HepG2 (cell line): ENCODE data around the gene SEZ6. TPM values are rescaled to one million over a fixed set of nuclear protein-coding genes. Genes with fewer than 3 reads are reported as not detected.

ENCODE experiments used
- ARNT2 ChIP-seq: sonication (generic); formaldehyde crosslinking; IDR thresholded peaks from 2 replicates; pipeline ENCODE4 v1.8.0; 2022; ENCODE audit warnings: mild to moderate bottlenecking, low read depth, missing genetic modification reagents, moderate library complexity
- CBX1 ChIP-seq: IDR thresholded peaks from one replicate; pipeline ENCODE4 v1.6.1; 2016; ENCODE audit warnings: antibody characterized with exemption, low read depth
- DMAP1 ChIP-seq: IDR thresholded peaks from 2 replicates; pipeline ENCODE4 v1.6.1; 2016
- ESRRA ChIP-seq: sonication (generic); formaldehyde crosslinking; IDR thresholded peaks from 2 replicates; pipeline ENCODE4 v1.5.1; 2020; ENCODE audit warnings: mild to moderate bottlenecking, low read depth, missing genetic modification reagents
- GTF3A ChIP-seq: sonication (generic); formaldehyde crosslinking; conservative IDR thresholded peaks from 2 replicates; pipeline ENCODE4 v1.4.0; 2020; ENCODE audit warnings: mild to moderate bottlenecking, missing genetic modification reagents
- HMGA1 ChIP-seq: sonication (generic); formaldehyde crosslinking; conservative IDR thresholded peaks from 2 replicates; pipeline ENCODE4 v1.4.0; 2020; ENCODE audit warnings: missing genetic modification reagents
- NR2F1 ChIP-seq, 2 experiments: fragments of 450-650 bp in 1 of 2; formaldehyde crosslinking in 1 of 2; IDR thresholded peaks; 2 replicates each; pipeline versions ENCODE4 v1.5.0 to v1.6.1; 2016 to 2020; ENCODE audit warnings: mild to moderate bottlenecking in 1 of 2, missing compliant biosample characterization in 1 of 2, missing genetic modification reagents in 1 of 2, moderate library complexity in 1 of 2
- TEF ChIP-seq: sonication (generic); formaldehyde crosslinking; IDR thresholded peaks from 2 replicates; pipeline ENCODE4 v1.5.0; 2020; ENCODE audit warnings: missing genetic modification reagents
- TFAP4 ChIP-seq: sonication (generic); IDR thresholded peaks from 2 replicates; pipeline ENCODE4 v1.6.1; 2016; ENCODE audit warnings: low read depth, borderline replicate concordance
- XBP1 ChIP-seq: sonication (generic); formaldehyde crosslinking; IDR thresholded peaks from 2 replicates; pipeline ENCODE4 v1.5.0; 2020; ENCODE audit warnings: missing genetic modification reagents
- ZFAT ChIP-seq: sonication (generic); formaldehyde crosslinking; conservative IDR thresholded peaks from 2 replicates; pipeline ENCODE4 v1.8.1; 2023; ENCODE audit warnings: missing genetic modification reagents, inconsistent platforms
- ZFP36L2 ChIP-seq: sonication (generic); formaldehyde crosslinking; IDR thresholded peaks from 2 replicates; pipeline ENCODE4 v1.4.0; 2020; ENCODE audit warnings: missing genetic modification reagents
- ZFP82 ChIP-seq: sonication (generic); formaldehyde crosslinking; IDR thresholded peaks from 2 replicates; pipeline ENCODE4 v1.5.1; 2020; ENCODE audit warnings: mild to moderate bottlenecking, missing genetic modification reagents, borderline replicate concordance
- ZMYM4 ChIP-seq: sonication (generic); formaldehyde crosslinking; IDR thresholded peaks from 2 replicates; pipeline ENCODE4 v1.8.1; 2023; ENCODE audit warnings: mild to moderate bottlenecking, missing genetic modification reagents
- ZNF3 ChIP-seq: IDR thresholded peaks from 2 replicates; pipeline ENCODE4 v1.7.0; 2017; ENCODE audit warnings: inconsistent platforms
- ZNF567 ChIP-seq: sonication (generic); formaldehyde crosslinking; IDR thresholded peaks from 2 replicates; pipeline ENCODE4 v1.8.1; 2023; ENCODE audit warnings: mild to moderate bottlenecking, missing genetic modification reagents, borderline replicate concordance
- ZNF879 ChIP-seq: sonication (generic); formaldehyde crosslinking; IDR thresholded peaks from 2 replicates; pipeline ENCODE4 v1.8.1; 2023; ENCODE audit warnings: missing genetic modification reagents
- ZSCAN30 ChIP-seq: sonication (generic); formaldehyde crosslinking; IDR thresholded peaks from 2 replicates; pipeline ENCODE4 v1.5.0; 2020; ENCODE audit warnings: mild to moderate bottlenecking, missing genetic modification reagents
- polyA plus RNA-seq, 8 experiments: library from polyadenylated mRNA; depleted of rRNA in 3 of 8; stranded (reverse) in 7 of 8; unstranded in 1 of 8; fragments of >200 nt; fragmentation: Illumina TruSeq in 4 of 8; extraction: Trizol in 4 of 8; gene quantifications; 2 replicates each; pipeline versions ENCODE4 v1.2.1 to v1.2.3, GENCODE V29; 2011 to 2016; ENCODE audit warnings: low read depth in 4 of 8, missing spikeins in 1 of 8, mixed read lengths in 1 of 8; ENCODE audit not compliant: insufficient read depth in 1 of 8
- total RNA-seq, 5 experiments: library from RNA; depleted of rRNA; stranded (reverse); fragments of >200 nt; fragmentation: Illumina TruSeq; extraction: Trizol; gene quantifications; 2 replicates each; pipeline ENCODE4 v1.2.3, GENCODE V29; 2016; ENCODE audit warnings: low read depth in 1 of 5
- TF ChIP-seq, protein P1 (sequence below), 2 experiments: sonication (generic) in 1 of 2; formaldehyde crosslinking in 1 of 2; IDR thresholded peaks; 2 replicates each; pipeline versions ENCODE4 v1.6.1 to v1.9.0; 2014 to 2022; ENCODE audit warnings: antibody characterized with exemption in 1 of 2, borderline replicate concordance in 1 of 2, inconsistent platforms in 1 of 2, low read depth in 1 of 2, missing genetic modification reagents in 1 of 2
- TF ChIP-seq, protein P2 (sequence below): sonication (generic); formaldehyde crosslinking; IDR thresholded peaks from 2 replicates; pipeline ENCODE4 v1.4.0; 2020; ENCODE audit warnings: mild to moderate bottlenecking, missing genetic modification reagents
- TF ChIP-seq, protein P3 (sequence below): sonication (generic); formaldehyde crosslinking; IDR thresholded peaks from 2 replicates; pipeline ENCODE4 v1.8.1; 2023; ENCODE audit warnings: missing genetic modification reagents, mild to moderate bottlenecking, borderline replicate concordance

SEZ6 gene
- total and polyA plus RNA-seq, 2 of the 13 experiments (the other 11 are each of a cell fraction or from before 2014, with no cell fraction given): not detected

DNA sequence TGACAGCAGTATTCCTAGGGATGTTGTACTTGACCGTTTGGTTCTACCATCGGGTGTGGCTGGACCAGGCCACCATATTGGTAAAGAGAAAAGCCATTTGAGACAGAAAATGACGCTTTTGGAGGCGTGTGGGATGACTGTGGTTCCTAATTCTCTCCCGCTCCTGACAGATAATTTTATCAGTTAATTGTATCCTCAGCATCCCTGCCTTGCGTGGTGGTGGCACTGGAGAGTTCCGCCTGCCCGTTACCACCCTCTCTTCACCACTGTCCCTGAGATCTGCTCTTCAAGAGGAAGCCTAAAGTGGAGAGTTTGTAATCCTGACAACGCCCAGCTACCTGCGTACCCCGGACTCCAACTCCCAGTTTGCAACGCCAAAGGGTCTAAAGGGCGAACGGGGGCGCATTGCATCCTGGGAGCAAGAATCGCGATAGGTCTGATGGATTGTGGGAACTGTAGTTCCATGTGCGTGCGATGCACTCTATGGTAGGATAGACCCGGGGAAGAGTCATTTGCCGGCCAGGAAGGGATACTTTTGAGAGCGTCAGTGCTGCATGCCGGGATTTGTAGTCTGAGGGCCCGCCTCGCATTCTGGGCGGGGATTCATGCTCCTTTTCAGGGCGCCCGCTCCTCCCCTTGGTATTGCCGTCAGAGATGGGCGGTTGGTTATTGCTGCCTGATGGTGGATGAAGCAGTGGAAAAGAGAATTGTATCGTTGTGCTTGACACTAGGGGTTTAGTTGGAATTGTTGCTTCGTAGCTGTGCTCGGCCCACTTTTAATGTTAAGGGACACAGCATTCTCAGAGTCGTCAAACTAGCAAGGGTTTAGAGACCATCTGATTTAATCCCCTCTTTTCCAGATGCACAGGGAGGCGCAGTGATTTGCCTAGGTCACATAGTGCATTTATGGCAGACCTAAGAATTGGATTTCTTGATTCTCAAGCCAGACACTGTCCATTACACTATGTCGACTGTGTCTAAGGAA, 53.5 kb downstream of the SEZ6 start (continued):
- TF ChIP-seq, protein P1, sequence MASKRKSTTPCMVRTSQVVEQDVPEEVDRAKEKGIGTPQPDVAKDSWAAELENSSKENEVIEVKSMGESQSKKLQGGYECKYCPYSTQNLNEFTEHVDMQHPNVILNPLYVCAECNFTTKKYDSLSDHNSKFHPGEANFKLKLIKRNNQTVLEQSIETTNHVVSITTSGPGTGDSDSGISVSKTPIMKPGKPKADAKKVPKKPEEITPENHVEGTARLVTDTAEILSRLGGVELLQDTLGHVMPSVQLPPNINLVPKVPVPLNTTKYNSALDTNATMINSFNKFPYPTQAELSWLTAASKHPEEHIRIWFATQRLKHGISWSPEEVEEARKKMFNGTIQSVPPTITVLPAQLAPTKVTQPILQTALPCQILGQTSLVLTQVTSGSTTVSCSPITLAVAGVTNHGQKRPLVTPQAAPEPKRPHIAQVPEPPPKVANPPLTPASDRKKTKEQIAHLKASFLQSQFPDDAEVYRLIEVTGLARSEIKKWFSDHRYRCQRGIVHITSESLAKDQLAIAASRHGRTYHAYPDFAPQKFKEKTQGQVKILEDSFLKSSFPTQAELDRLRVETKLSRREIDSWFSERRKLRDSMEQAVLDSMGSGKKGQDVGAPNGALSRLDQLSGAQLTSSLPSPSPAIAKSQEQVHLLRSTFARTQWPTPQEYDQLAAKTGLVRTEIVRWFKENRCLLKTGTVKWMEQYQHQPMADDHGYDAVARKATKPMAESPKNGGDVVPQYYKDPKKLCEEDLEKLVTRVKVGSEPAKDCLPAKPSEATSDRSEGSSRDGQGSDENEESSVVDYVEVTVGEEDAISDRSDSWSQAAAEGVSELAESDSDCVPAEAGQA (IDR thresholded peaks at IDR 0.05; ENCODE audit: low read depth): peak; percentile 93
- TF ChIP-seq, protein P1 (CRISPR knock-in tag; IDR thresholded peaks at IDR 0.05; ENCODE audit: borderline replicate concordance): no peak
- TF ChIP-seq, protein P2, sequence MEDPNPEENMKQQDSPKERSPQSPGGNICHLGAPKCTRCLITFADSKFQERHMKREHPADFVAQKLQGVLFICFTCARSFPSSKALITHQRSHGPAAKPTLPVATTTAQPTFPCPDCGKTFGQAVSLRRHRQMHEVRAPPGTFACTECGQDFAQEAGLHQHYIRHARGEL (CRISPR knock-in tag): no peak
- TF ChIP-seq, protein P3, sequence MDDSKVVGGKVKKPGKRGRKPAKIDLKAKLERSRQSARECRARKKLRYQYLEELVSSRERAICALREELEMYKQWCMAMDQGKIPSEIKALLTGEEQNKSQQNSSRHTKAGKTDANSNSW: peak; percentile 44; the same call in 1 of the 2 replicates
- TF ChIP-seq NR2F1 (CRISPR knock-in tag; IDR thresholded peaks at IDR 0.05): peak in 1 of 2 experiments; percentile 49; a peak in 1 of 4 replicates
- TF ChIP-seq DMAP1: peak; percentile 73
- TF ChIP-seq XBP1: no peak
- peak; percentile 87; the same call in 1 of the 2 replicates for TF ChIP-seq ZFP82 (CRISPR knock-in tag)
- TF ChIP-seq TFAP4: peak; percentile 26; the same call in 1 of the 2 replicates
- TF ChIP-seq CBX1: peak; percentile 52
- TF ChIP-seq ZNF567 (CRISPR knock-in tag): no peak
- TF ChIP-seq ZMYM4: 0 out of 2 replicates have a peak, but pooled peaks have one; percentile 70
- 0 out of 2 replicates have a peak, but pooled peaks have one; percentile 64 for TF ChIP-seq ZNF879
- TF ChIP-seq ZNF3 (CRISPR knock-in tag): no peak
- TF ChIP-seq ZFAT (CRISPR knock-in tag): no peak
- 0 out of 2 replicates have a peak, but pooled peaks have one; percentile 90 for TF ChIP-seq GTF3A (CRISPR knock-in tag)
- peak; percentile 95; the same call in 1 of the 2 replicates for TF ChIP-seq ARNT2 (CRISPR knock-in tag)
- TF ChIP-seq ESRRA (CRISPR knock-in tag): peak; percentile 73; the same call in 1 of the 2 replicates
- no peak for TF ChIP-seq HMGA1 (CRISPR knock-in tag)
- no peak; the same call in 1 of the 2 replicates for TF ChIP-seq ZSCAN30
- no peak for TF ChIP-seq ZFP36L2 (CRISPR knock-in tag)
- no peak for TF ChIP-seq TEF
